Measurements from ENCODE around the gene SIAH1. TPM values are rescaled to one million over a fixed set of nuclear protein-coding genes. Genes with fewer than 3 reads are reported as not detected.

SIAH1 gene
- total RNA-seq, 1 experiment from 2014 or later: 33.2 TPM

DNA sequence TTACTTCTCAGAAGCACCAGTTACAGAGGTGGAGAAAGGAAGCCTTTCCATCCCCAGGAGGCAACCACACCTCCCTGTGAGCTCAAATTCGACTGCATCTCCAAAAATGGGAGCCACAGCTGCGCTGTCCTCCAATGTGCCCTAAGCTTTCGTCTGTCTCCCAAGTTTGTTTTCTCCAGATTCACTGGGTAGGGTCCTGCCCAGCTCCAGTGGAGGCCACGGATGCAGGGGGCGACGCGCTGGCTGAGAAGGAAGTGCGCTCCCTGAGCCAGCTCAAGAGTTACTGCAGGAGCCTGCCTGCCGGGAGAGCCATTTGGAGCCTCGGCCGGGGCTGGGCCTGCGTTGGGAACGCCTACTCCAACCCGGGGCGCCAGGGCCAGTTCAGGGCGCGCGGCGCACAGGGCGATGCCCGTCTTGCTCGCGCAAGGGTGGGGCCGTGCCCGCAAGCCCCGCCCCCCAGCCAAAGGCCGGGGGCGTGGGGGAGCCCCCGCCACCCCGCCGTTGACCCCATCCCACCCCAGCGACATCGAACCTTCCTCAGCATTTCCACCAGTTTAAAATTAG, 19.5 kb downstream of the SIAH1 start:
- H2BK20ac ChIP-seq (ENCODE audit: low read depth, low read length, poor library complexity, severe bottlenecking): no peak overlapping the region
- Mint-ChIP-seq H3K36me3 (ENCODE audit: insufficient read depth in 1 of 3, low read depth in 3 of 3) (peaks cover 0 to 14% (median 4%) of the 10 kb centered on the region in 3 experiments; a peak in 5 of 7 replicates), H3K9me3 (no peaks in the 10 kb centered on the region; a peak in 1 of 5 replicates), H3K4me3 (peak overlapping the region; percentile 64 to 87), H3K27ac (peak overlapping the region; percentile 94 to 98 (median 96)), H3K27me3 (ENCODE audit: low read depth) (no peaks in the 10 kb centered on the region), H3K4me1 (peaks cover 43 to 46% of the 10 kb centered on the region in 2 experiments)
- H3K18ac ChIP-seq (ENCODE audit: insufficient read length, low read depth, low read length): peak overlapping the region; percentile 86
- H2AK5ac ChIP-seq (ENCODE audit: insufficient read length, low read length): no peak overlapping the region
- no peaks in the 10 kb centered on the region for H3K79me1 ChIP-seq (ENCODE audit: insufficient read depth, low read depth, low read length, poor library complexity, severe bottlenecking)
- no peak overlapping the region for H3K56ac ChIP-seq (ENCODE audit: insufficient read length, low read depth, low read length)
- H2BK15ac ChIP-seq (ENCODE audit: low read depth, low read length): no peak overlapping the region
- peaks cover 2% of the 10 kb centered on the region for H3K4me1 ChIP-seq (ENCODE audit: insufficient read depth, low read length)
- H2BK5ac ChIP-seq (ENCODE audit: insufficient read length, low read length): no peak overlapping the region
- H4K5ac ChIP-seq (ENCODE audit: insufficient read length, low read depth, low read length): no peak overlapping the region
- no peaks in the 10 kb centered on the region for H3K27me3 ChIP-seq (ENCODE audit: insufficient read depth, low read length)
- no peak overlapping the region for H2AFZ ChIP-seq (ENCODE audit: low read length)
- peak overlapping the region; percentile 42 for H2BK120ac ChIP-seq (ENCODE audit: low read depth, low read length, poor library complexity, severe bottlenecking)
- TF ChIP-seq, protein P1, sequence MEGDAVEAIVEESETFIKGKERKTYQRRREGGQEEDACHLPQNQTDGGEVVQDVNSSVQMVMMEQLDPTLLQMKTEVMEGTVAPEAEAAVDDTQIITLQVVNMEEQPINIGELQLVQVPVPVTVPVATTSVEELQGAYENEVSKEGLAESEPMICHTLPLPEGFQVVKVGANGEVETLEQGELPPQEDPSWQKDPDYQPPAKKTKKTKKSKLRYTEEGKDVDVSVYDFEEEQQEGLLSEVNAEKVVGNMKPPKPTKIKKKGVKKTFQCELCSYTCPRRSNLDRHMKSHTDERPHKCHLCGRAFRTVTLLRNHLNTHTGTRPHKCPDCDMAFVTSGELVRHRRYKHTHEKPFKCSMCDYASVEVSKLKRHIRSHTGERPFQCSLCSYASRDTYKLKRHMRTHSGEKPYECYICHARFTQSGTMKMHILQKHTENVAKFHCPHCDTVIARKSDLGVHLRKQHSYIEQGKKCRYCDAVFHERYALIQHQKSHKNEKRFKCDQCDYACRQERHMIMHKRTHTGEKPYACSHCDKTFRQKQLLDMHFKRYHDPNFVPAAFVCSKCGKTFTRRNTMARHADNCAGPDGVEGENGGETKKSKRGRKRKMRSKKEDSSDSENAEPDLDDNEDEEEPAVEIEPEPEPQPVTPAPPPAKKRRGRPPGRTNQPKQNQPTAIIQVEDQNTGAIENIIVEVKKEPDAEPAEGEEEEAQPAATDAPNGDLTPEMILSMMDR (conservative IDR thresholded peaks at IDR 0.05): peak; percentile 16; the same call in 1 of the 3 replicates
- H3K4ac ChIP-seq (ENCODE audit: low read depth, low read length): no peak overlapping the region; the same call in 1 of the 2 replicates
- no CpG with 5 or more reads among the region's 33 CpGs for WGBS (ENCODE audit: extremely low coverage, insufficient read length, low lambda C conversion rate)
- H3T11ph ChIP-seq (ENCODE audit: low read length): no peak overlapping the region
- peaks cover 46% of the 10 kb centered on the region; the same call in 1 of the 2 replicates for H3K79me2 ChIP-seq (ENCODE audit: insufficient read depth, low read length)
- peak overlapping the region; percentile 75 for H3K9ac ChIP-seq (ENCODE audit: extremely low read depth, insufficient read length, low read length)
- no peak overlapping the region for H4K91ac ChIP-seq (ENCODE audit: insufficient read length, low read depth, low read length)
- DNase-seq: peak; percentile 95
- H3K14ac ChIP-seq (ENCODE audit: insufficient read depth, low read length): peak overlapping the region; percentile 72; the same call in 1 of the 2 replicates
- H3K23ac ChIP-seq (ENCODE audit: insufficient read length, low read depth, low read length): no peak overlapping the region
- peak overlapping the region; percentile 64 for H3K27ac ChIP-seq (ENCODE audit: insufficient read length, low read depth, low read length)
- peaks cover 4% of the 10 kb centered on the region for H3K23me2 ChIP-seq (ENCODE audit: insufficient read length, low read depth, low read length, poor library complexity, severe bottlenecking)
- H3K4me2 ChIP-seq (ENCODE audit: insufficient read depth, insufficient read length, low read length): peak overlapping the region; percentile 56
- H4K20me1 ChIP-seq (ENCODE audit: control insufficient read depth, insufficient read depth, insufficient read length): no peaks in the 10 kb centered on the region
- H3K9me3 ChIP-seq (ENCODE audit: control insufficient read depth, low read depth, low read length): no peaks in the 10 kb centered on the region
- H4K8ac ChIP-seq (replicated peaks; ENCODE audit: insufficient read length, low read depth, low read length): no peak overlapping the region
- no peak overlapping the region for H2BK12ac ChIP-seq (ENCODE audit: insufficient read length, low read depth, low read length)
